GM12878 (cell line): ENCODE data around the gene ACSL3. TPM values are rescaled to one million over a fixed set of nuclear protein-coding genes. Genes with fewer than 3 reads are reported as not detected.
A peak's percentile ranks its signal among the peaks of the same experiment; 100 is the strongest.

Source experiments
- ATAC-seq: fragments of 200-7000 bp; cut with Tn5 transposase; 3 replicates; pipeline ENCODE4 v1.9.1; 2020; ENCODE audit warnings: mild to moderate bottlenecking, moderate library complexity
- BruUV-seq: library from RNA; stranded (reverse); fragments of 400-500 nt; replicated peaks from 2 replicates; lab custom pipeline; 2021; lab: Mats Ljungman, UMichigan
- CTCF ChIA-PET: fragments of 300-600 bp; sonication (Branson Sonifier 250); formaldehyde crosslinking; extraction: SDS; loops from one replicate; lab custom pipeline; 2021; ENCODE audit warnings: inconsistent platforms; lab: Yijun Ruan, JAX
- POLR2A ChIA-PET: fragments of 350-600 bp; formaldehyde crosslinking; extraction: SDS; loops from one replicate; lab custom pipeline; 2021; ENCODE audit warnings: inconsistent platforms; lab: Charles Lee
- RAD21 ChIA-PET: fragments of 300-600 bp; sonication (Branson Sonifier 250); formaldehyde crosslinking; loops from one replicate; lab custom pipeline; 2023; ENCODE audit warnings: antibody characterized with exemption; ENCODE audit not compliant: unreplicated experiment; lab: Charles Lee
- SMC1A ChIA-PET: fragments of 300-600 bp; sonication (Branson Sonifier 250); formaldehyde crosslinking; loops from one replicate; lab custom pipeline; 2023; ENCODE audit not compliant: unreplicated experiment, uncharacterized antibody; lab: Charles Lee
- DNase-seq: peaks from one replicate; pipeline ENCODE4 v3.0.0-alpha.2; 2011; ENCODE audit warnings: low read depth, low spot score
- FAIRE-seq: peaks from 3 replicates; lab custom pipeline; 2011; peaks lifted over from hg19 to GRCh38; lab: Jason Lieb, UNC
- H2AFZ ChIP-seq: 2 replicates; pipeline ENCODE4 v1.6.0; 2011; ENCODE audit warnings: low read depth, low read length, control low read depth; ENCODE audit not compliant: control insufficient read depth
- H3K27ac ChIP-seq: 2 replicates; pipeline ENCODE4 v1.5.1; 2011; ENCODE audit warnings: control low read depth; ENCODE audit not compliant: control insufficient read depth, insufficient read depth
- H3K27me3 ChIP-seq, 2 experiments: replicated peaks in 1 of 2; 2 replicates each; pipeline versions ENCODE4 v1.6.0 to v1.6.1; 2011; ENCODE audit warnings: low read length in 1 of 2; ENCODE audit not compliant: control insufficient read depth in 2 of 2, insufficient read depth in 2 of 2
- H3K36me3 ChIP-seq, 2 experiments: 2 replicates each; pipeline ENCODE4 v1.5.1; 2011; ENCODE audit warnings: low read length in 1 of 2; ENCODE audit not compliant: control insufficient read depth in 2 of 2, insufficient read depth in 2 of 2
- H3K4me1 ChIP-seq: 2 replicates; pipeline ENCODE4 v1.6.1; 2011; ENCODE audit warnings: mild to moderate bottlenecking, low read length, moderate library complexity, mixed read lengths; ENCODE audit not compliant: control insufficient read depth, insufficient read depth
- H3K4me2 ChIP-seq: 2 replicates; pipeline ENCODE4 v1.6.0; 2011; ENCODE audit warnings: control low read depth; ENCODE audit not compliant: control insufficient read depth, insufficient read depth
- H3K4me3 ChIP-seq: fragments of 200-600 bp; sonication (generic); 2 replicates; pipeline ENCODE4 v1.5.1; 2016
- H3K79me2 ChIP-seq: 2 replicates; pipeline ENCODE4 v1.6.0; 2011; ENCODE audit warnings: low read length; ENCODE audit not compliant: control insufficient read depth, insufficient read depth
- H3K9ac ChIP-seq: 2 replicates; pipeline ENCODE4 v1.8.0; 2011; ENCODE audit warnings: low read length, control low read depth, mixed read lengths; ENCODE audit not compliant: control insufficient read depth, insufficient read depth
- H3K9me3 ChIP-seq: replicated peaks from 3 replicates; pipeline ENCODE4 v1.5.1; 2011; ENCODE audit warnings: mild to moderate bottlenecking, low read length; ENCODE audit not compliant: control insufficient read depth, insufficient read depth
- H4K20me1 ChIP-seq: 2 replicates; pipeline ENCODE4 v1.6.0; 2011; ENCODE audit not compliant: control insufficient read depth, insufficient read depth
- BCL11A ChIP-seq: IDR thresholded peaks from 2 replicates; pipeline ENCODE4 v1.6.1; 2011; ENCODE audit warnings: low read depth, low read length
- CEBPB ChIP-seq, 2 experiments: fragments of 150-350 bp in 1 of 2; IDR thresholded peaks; 2 replicates each; pipeline ENCODE4 v1.6.1; 2012 to 2014; ENCODE audit warnings: low read depth in 2 of 2, low read length in 2 of 2, borderline replicate concordance in 1 of 2, inconsistent platforms in 1 of 2
- CHD4 ChIP-seq: fragments of 200-600 bp; sonication (generic); IDR thresholded peaks from 2 replicates; pipeline ENCODE4 v1.6.1; 2016; ENCODE audit warnings: mild to moderate bottlenecking
- DPF2 ChIP-seq: fragments of 450-650 bp; IDR thresholded peaks from 2 replicates; pipeline ENCODE4 v1.6.1; 2017; ENCODE audit warnings: mild to moderate bottlenecking
- ESRRA ChIP-seq: IDR thresholded peaks from 2 replicates; pipeline ENCODE4 v1.6.1; 2012; ENCODE audit warnings: mild to moderate bottlenecking, low read length, improper control_type of control experiment
- IKZF1 ChIP-seq: fragments of 450-650 bp; conservative IDR thresholded peaks from 2 replicates; pipeline ENCODE4 v1.6.1; 2017; ENCODE audit warnings: antibody characterized with exemption, mild to moderate bottlenecking
- IRF4 ChIP-seq: IDR thresholded peaks from 2 replicates; pipeline ENCODE4 v1.6.1; 2011; ENCODE audit warnings: low read depth, low read length
- POLR2AphosphoS2 ChIP-seq: IDR thresholded peaks from 2 replicates; pipeline ENCODE4 v1.6.1; 2011; ENCODE audit warnings: low read depth, mild to moderate bottlenecking, low read length, improper control_type of control experiment, moderate library complexity
- POU2F2 ChIP-seq: IDR thresholded peaks from 3 replicates; pipeline ENCODE4 v1.6.1; 2011; ENCODE audit warnings: low read depth, mild to moderate bottlenecking, low read length, borderline replicate concordance
- RAD21 ChIP-seq: IDR thresholded peaks from 2 replicates; pipeline ENCODE4 v1.6.1; 2011; ENCODE audit warnings: mild to moderate bottlenecking, low read depth, low read length, moderate library complexity; ENCODE audit not compliant: insufficient read depth
- RUNX3 ChIP-seq: IDR thresholded peaks from 2 replicates; pipeline ENCODE4 v1.6.1; 2012; ENCODE audit warnings: low read length, inconsistent platforms
- SKIL ChIP-seq: fragments of 450-650 bp; IDR thresholded peaks from 2 replicates; pipeline ENCODE4 v1.6.1; 2017; ENCODE audit warnings: mild to moderate bottlenecking, low read depth, inconsistent platforms; ENCODE audit not compliant: poor library complexity, severe bottlenecking
- SMC3 ChIP-seq: IDR thresholded peaks from 2 replicates; pipeline ENCODE4 v1.6.1; 2011; ENCODE audit warnings: low read length, improper control_type of control experiment, borderline replicate concordance
- TAF1 ChIP-seq: IDR thresholded peaks from 2 replicates; pipeline ENCODE4 v1.6.1; 2011; ENCODE audit warnings: mild to moderate bottlenecking, low read depth, low read length, borderline replicate concordance
- ZBED1 ChIP-seq: IDR thresholded peaks from 2 replicates; pipeline ENCODE4 v1.6.1; 2016; ENCODE audit warnings: borderline replicate concordance
- ZNF622 ChIP-seq: fragments of 450-650 bp; IDR thresholded peaks from 2 replicates; pipeline ENCODE4 v1.6.1; 2017; ENCODE audit warnings: mild to moderate bottlenecking, inconsistent platforms
- WGBS: methylation state at CpG from one replicate; pipeline ENCODE4 v1.1.6; 2016; ENCODE audit warnings: low lambda C conversion rate; ENCODE audit not compliant: insufficient replicate concordance, insufficient coverage; ENCODE audit errors: missing lambda C conversion rate; 5-methylcytosine and 5-hydroxymethylcytosine counted together
- in situ Hi-C: fragments of 300-500 bp; cut with MboI; formaldehyde crosslinking; loops from 9 replicates; pipeline ENCODE4 v1.14.3; 2018; ENCODE audit warnings: mixed read lengths
- intact Hi-C: fragments of 100-400 bp; cut with micrococcal nuclease; formaldehyde crosslinking; loops from one replicate; pipeline ENCODE4 v1.14.2; 2022; ENCODE audit not compliant: unreplicated experiment
- polyA plus RNA-seq, 11 experiments: library from polyadenylated mRNA; depleted of rRNA in 4 of 11; unstranded in 6 of 11; stranded (reverse) in 5 of 11; fragments of >200 nt; fragmentation: Nextera tagmentation in 4 of 11; fragmentation: Illumina TruSeq in 1 of 11; extraction: Ambion mirVana in 4 of 11; extraction: Trizol in 1 of 11; gene quantifications; 1 replicate in 1 of 11; 2 replicates in 10 of 11; pipeline versions ENCODE4 v1.2.1 to v1.2.3, GENCODE V29; 2011 to 2016; ENCODE audit warnings: inconsistent platforms in 2 of 11, missing spikeins in 2 of 11, low read depth in 1 of 11
- total RNA-seq, 4 experiments: library from RNA; depleted of rRNA in 3 of 4; stranded (reverse); fragments of >200 nt in 3 of 4; fragmentation: Illumina TruSeq in 1 of 4; extraction: Trizol in 1 of 4; gene quantifications; 2 replicates each; pipeline versions ENCODE4 v1.2.1 to v1.2.3, GENCODE V29; 2013 to 2021
- TF ChIP-seq, protein P1 (sequence below), 3 experiments: IDR thresholded peaks in 2 of 3; conservative IDR thresholded peaks in 1 of 3; 2 replicates each; pipeline ENCODE4 v1.5.1; 2011; ENCODE audit warnings: low read depth in 3 of 3, low read length in 3 of 3, mild to moderate bottlenecking in 3 of 3, control low read depth in 2 of 3, moderate library complexity in 2 of 3, inconsistent platforms in 1 of 3, mixed read lengths in 1 of 3; ENCODE audit not compliant: control insufficient read depth in 2 of 3, insufficient read depth in 1 of 3; ENCODE audit errors: extremely low read depth in 1 of 3
- TF ChIP-seq, protein P2 (sequence below): IDR thresholded peaks from 2 replicates; pipeline ENCODE4 v1.6.1; 2012; ENCODE audit warnings: low read depth, low read length, improper control_type of control experiment

ACSL3 gene
- total and polyA plus RNA-seq, 10 of the 15 experiments (the other 5 are each of a cell fraction or from before 2014, with no cell fraction given) = 15.6 to 83.9 (median 56.7) TPM

DNA sequence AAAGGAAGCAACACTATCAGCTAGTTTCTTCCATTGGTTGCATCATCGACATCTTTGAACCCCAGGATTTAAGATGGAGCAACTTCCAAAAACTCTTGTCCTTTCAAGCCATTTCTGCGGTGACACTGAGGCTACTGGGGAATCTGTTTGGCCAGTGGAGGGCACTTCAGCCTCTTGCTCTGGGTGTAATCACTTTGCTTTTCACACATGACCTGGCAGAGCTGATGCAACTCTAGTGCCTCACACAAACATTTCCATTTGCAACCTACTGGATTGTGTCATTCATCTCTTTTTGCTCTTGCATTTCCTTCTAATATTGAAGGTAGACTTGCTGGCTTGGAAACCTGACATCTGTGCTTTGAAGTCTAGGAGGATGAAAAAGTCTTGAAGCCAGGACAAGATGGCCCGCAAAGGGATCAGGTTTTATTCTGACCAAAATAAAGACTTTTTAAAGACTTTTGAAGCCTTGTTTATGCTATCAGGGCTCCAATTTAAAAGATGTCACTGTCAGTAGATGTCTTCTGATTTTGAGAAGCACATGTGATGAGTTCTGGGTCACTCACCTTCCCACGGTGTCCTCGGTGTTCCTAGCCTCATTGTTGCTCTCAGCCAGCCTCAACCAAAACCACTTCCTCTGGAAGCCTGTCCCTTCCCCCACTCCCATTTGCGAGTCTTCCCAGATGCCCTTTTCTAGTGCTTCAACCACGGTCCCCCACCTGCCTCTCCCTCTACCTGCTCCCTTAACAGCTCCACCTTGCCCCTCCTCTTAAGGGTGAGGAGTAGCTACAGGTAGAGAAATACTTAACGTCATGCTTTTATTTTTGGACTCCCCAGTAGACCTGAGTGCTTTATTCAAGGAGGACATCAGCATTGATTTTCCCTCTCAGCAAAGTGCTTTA lies 121.4 kb downstream of the ACSL3 start:
- no peaks in the 10 kb centered on the region for H4K20me1 ChIP-seq
- peak; percentile 79 for ATAC-seq
- no peak overlapping the region for H3K4me3 ChIP-seq
- in situ Hi-C loops = no loop called here
- WGBS = 45% methylated on average over 8 of the region's 8 CpGs
- no peaks in the 10 kb centered on the region for H3K27me3 ChIP-seq
- no peak overlapping the region for H3K4me2 ChIP-seq
- SMC1A ChIA-PET = interaction anchor here (1.0 to 2.1 kb wide), 2 partner anchors 10 to 1676 kb away, joined by 4 to 8 read pairs; no protein-coding TSS in a partner anchor
- no TSS peak for BruUV-seq
- H3K9ac ChIP-seq = no peak overlapping the region
- H3K27ac ChIP-seq = no peak overlapping the region
- FAIRE-seq = no peak
- no peaks in the 10 kb centered on the region for H3K79me2 ChIP-seq
- no peak for DNase-seq
- H3K4me1 ChIP-seq = no peaks in the 10 kb centered on the region
- H3K9me3 ChIP-seq = no peaks in the 10 kb centered on the region
- H3K36me3 ChIP-seq = no peaks in the 10 kb centered on the region
- intact Hi-C loops = no loop called here
- TF ChIP-seq SMC3 (peak; percentile 12; the same call in 1 of the 2 replicates), RAD21 (0 out of 2 replicates have a peak, but pooled peaks have one; percentile 14), IKZF1 (no peak), TAF1 (no peak), POU2F2 (no peak), ZNF622 (no peak), BCL11A (no peak), ESRRA (no peak), CEBPB (IDR thresholded peaks at IDR 0.05; ENCODE audit: borderline replicate concordance in 1 of 2, low read depth in 2 of 2, low read length in 2 of 2) (peak in 1 of 2 experiments; percentile 32; a peak in 1 of 4 replicates), CHD4 (no peak), DPF2 (no peak), SKIL (no peak), POLR2AphosphoS2 (no peak), ZBED1 (no peak), IRF4 (no peak), RUNX3 (no peak)
- TF ChIP-seq, protein P1, sequence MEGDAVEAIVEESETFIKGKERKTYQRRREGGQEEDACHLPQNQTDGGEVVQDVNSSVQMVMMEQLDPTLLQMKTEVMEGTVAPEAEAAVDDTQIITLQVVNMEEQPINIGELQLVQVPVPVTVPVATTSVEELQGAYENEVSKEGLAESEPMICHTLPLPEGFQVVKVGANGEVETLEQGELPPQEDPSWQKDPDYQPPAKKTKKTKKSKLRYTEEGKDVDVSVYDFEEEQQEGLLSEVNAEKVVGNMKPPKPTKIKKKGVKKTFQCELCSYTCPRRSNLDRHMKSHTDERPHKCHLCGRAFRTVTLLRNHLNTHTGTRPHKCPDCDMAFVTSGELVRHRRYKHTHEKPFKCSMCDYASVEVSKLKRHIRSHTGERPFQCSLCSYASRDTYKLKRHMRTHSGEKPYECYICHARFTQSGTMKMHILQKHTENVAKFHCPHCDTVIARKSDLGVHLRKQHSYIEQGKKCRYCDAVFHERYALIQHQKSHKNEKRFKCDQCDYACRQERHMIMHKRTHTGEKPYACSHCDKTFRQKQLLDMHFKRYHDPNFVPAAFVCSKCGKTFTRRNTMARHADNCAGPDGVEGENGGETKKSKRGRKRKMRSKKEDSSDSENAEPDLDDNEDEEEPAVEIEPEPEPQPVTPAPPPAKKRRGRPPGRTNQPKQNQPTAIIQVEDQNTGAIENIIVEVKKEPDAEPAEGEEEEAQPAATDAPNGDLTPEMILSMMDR (IDR thresholded peaks at IDR 0.05 in 2 of 3, conservative IDR thresholded peaks at IDR 0.05 in 1 of 3; ENCODE audit: control insufficient read depth in 2 of 3, extremely low read depth in 1 of 3, insufficient read depth in 1 of 3, low read depth in 3 of 3, low read length in 3 of 3) = peak; percentile 11 to 36 (median 31); a peak in 4 of 6 replicates
- TF ChIP-seq, protein P2, sequence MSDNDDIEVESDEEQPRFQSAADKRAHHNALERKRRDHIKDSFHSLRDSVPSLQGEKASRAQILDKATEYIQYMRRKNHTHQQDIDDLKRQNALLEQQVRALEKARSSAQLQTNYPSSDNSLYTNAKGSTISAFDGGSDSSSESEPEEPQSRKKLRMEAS = no peak
- TF ChIP-seq, all 136 proteins: peak for 4
- CTCF ChIA-PET = interaction anchor here (1.0 to 1.6 kb wide), 3 partner anchors 11 to 119 kb away, joined by 3 to 13 read pairs (median 4); no protein-coding TSS in a partner anchor
- POLR2A ChIA-PET = no interaction called here
- RAD21 ChIA-PET = no interaction called here
- no peak overlapping the region for H2AFZ ChIP-seq
